IMR-90 (cell line): ENCODE results near the gene CYP27B1. TPM values are rescaled to one million over a fixed set of nuclear protein-coding genes. Genes with fewer than 3 reads are reported as not detected.

Experiments used
- ATAC-seq: fragments of 200-7000 bp; cut with Tn5 transposase; 2 replicates; pipeline ENCODE4 v1.9.1; 2020; ENCODE audit warnings: low read depth, mild to moderate bottlenecking, moderate library complexity
- BruUV-seq: library from RNA; stranded (reverse); fragments of 400-500 nt; replicated peaks from 2 replicates; lab custom pipeline; 2021; lab: Mats Ljungman, UMichigan
- CTCF ChIA-PET: fragments of 300-600 bp; formaldehyde crosslinking; extraction: SDS; loops from one replicate; lab custom pipeline; 2021; ENCODE audit warnings: antibody characterized with exemption; lab: Yijun Ruan, JAX
- POLR2A ChIA-PET: fragments of 300-600 bp; sonication (Branson Sonifier 250); formaldehyde crosslinking; loops from one replicate; lab custom pipeline; 2022; ENCODE audit warnings: antibody characterized with exemption; ENCODE audit not compliant: unreplicated experiment; lab: Charles Lee
- DNase-seq: peaks from one replicate; pipeline ENCODE4 v3.0.0; 2013
- H2AFZ ChIP-seq: replicated peaks from 2 replicates; pipeline ENCODE3; 2013; ENCODE audit warnings: low read length, mild to moderate bottlenecking; ENCODE audit not compliant: poor library complexity
- H2AK5ac ChIP-seq: 2 replicates; pipeline ENCODE4 v1.6.1; 2013; ENCODE audit warnings: low read depth, low read length, inconsistent platforms
- H2AK9ac ChIP-seq: replicated peaks from 2 replicates; pipeline ENCODE3; 2013; ENCODE audit warnings: mild to moderate bottlenecking, low read depth, low read length, moderate library complexity; ENCODE audit not compliant: poor library complexity
- H2BK120ac ChIP-seq: 2 replicates; pipeline ENCODE4 v1.6.1; 2013; ENCODE audit warnings: low read depth, low read length, inconsistent platforms
- H2BK15ac ChIP-seq: 3 replicates; pipeline ENCODE4 v1.6.1; 2013; ENCODE audit warnings: low read depth, low read length, inconsistent platforms
- H2BK20ac ChIP-seq: 2 replicates; pipeline ENCODE4 v1.6.1; 2013; ENCODE audit warnings: low read depth, mild to moderate bottlenecking, inconsistent platforms, low read length, moderate library complexity
- H2BK5ac ChIP-seq: 2 replicates; pipeline ENCODE4 v1.6.1; 2013; ENCODE audit warnings: mild to moderate bottlenecking, low read depth, low read length, inconsistent platforms; ENCODE audit not compliant: poor library complexity, severe bottlenecking
- H3K14ac ChIP-seq: replicated peaks from 2 replicates; pipeline ENCODE4 v1.6.1; 2013; ENCODE audit warnings: low read depth, low read length, inconsistent platforms
- H3K18ac ChIP-seq: 2 replicates; pipeline ENCODE4 v1.6.1; 2013; ENCODE audit warnings: low read depth, low read length, control low read depth
- H3K23ac ChIP-seq: 2 replicates; pipeline ENCODE4 v1.6.1; 2013; ENCODE audit warnings: low read depth, low read length, inconsistent platforms
- H3K27ac ChIP-seq: 2 replicates; pipeline ENCODE4 v1.5.1; 2013; ENCODE audit warnings: mild to moderate bottlenecking, control low read depth, low read length; ENCODE audit not compliant: insufficient read depth
- H3K27me3 ChIP-seq: 2 replicates; pipeline ENCODE4 v1.6.1; 2013; ENCODE audit warnings: low read length; ENCODE audit not compliant: control insufficient read depth, insufficient read depth
- H3K36me3 ChIP-seq: 2 replicates; pipeline ENCODE4 v1.6.1; 2013; ENCODE audit warnings: low read length, mixed read lengths; ENCODE audit not compliant: control insufficient read depth, insufficient read depth
- H3K4ac ChIP-seq: 2 replicates; pipeline ENCODE4 v1.6.1; 2013; ENCODE audit warnings: low read depth, low read length, inconsistent platforms
- H3K4me1 ChIP-seq: 2 replicates; pipeline ENCODE4 v1.6.1; 2013; ENCODE audit warnings: low read length, mixed read lengths; ENCODE audit not compliant: control insufficient read depth, insufficient read depth
- H3K4me2 ChIP-seq: 2 replicates; pipeline ENCODE4 v1.6.1; 2013; ENCODE audit warnings: low read depth, mild to moderate bottlenecking, control low read depth, low read length, moderate library complexity
- H3K4me3 ChIP-seq: 2 replicates; pipeline ENCODE4 v1.5.1; 2013; ENCODE audit warnings: low read depth, mild to moderate bottlenecking, control low read depth, low read length, moderate library complexity; ENCODE audit not compliant: insufficient read depth
- H3K56ac ChIP-seq: 2 replicates; pipeline ENCODE4 v1.6.1; 2013; ENCODE audit warnings: low read length, inconsistent platforms; ENCODE audit not compliant: insufficient read depth; ENCODE audit errors: extremely low read depth
- H3K79me1 ChIP-seq, 2 experiments: 2 replicates each; pipeline ENCODE4 v1.6.1; 2013; ENCODE audit warnings: low read length in 2 of 2, inconsistent platforms in 1 of 2, low read depth in 1 of 2
- H3K9ac ChIP-seq: 2 replicates; pipeline ENCODE4 v1.6.1; 2013; ENCODE audit warnings: low read depth, low read length, control low read depth
- H3K9me1 ChIP-seq: 2 replicates; pipeline ENCODE4 v1.6.1; 2013; ENCODE audit warnings: low read length, inconsistent platforms; ENCODE audit not compliant: insufficient read depth
- H3K9me3 ChIP-seq: 2 replicates; pipeline ENCODE4 v1.6.1; 2013; ENCODE audit warnings: low read length; ENCODE audit not compliant: control insufficient read depth, insufficient read depth
- H4K20me1 ChIP-seq: 2 replicates; pipeline ENCODE4 v1.6.1; 2013; ENCODE audit warnings: low read length, inconsistent platforms; ENCODE audit not compliant: insufficient read depth
- H4K5ac ChIP-seq: 2 replicates; pipeline ENCODE4 v1.6.1; 2013; ENCODE audit warnings: mild to moderate bottlenecking, low read depth, low read length, control low read depth
- H4K8ac ChIP-seq, 2 experiments: 2 replicates each; pipeline ENCODE4 v1.6.1; 2013; ENCODE audit warnings: low read depth in 2 of 2, low read length in 2 of 2, control low read depth in 1 of 2, inconsistent platforms in 1 of 2
- H4K91ac ChIP-seq: 2 replicates; pipeline ENCODE4 v1.6.1; 2013; ENCODE audit warnings: low read depth, low read length, inconsistent platforms; ENCODE audit not compliant: insufficient read depth
- BHLHE40 ChIP-seq: fragments of 150-350 bp; IDR thresholded peaks from 2 replicates; pipeline ENCODE4 v1.6.1; 2016; ENCODE audit warnings: mild to moderate bottlenecking, low read depth, low read length
- CEBPB ChIP-seq: IDR thresholded peaks from 2 replicates; pipeline ENCODE4 v1.6.1; 2012; ENCODE audit warnings: low read depth, low read length, improper control_type of control experiment
- CHD1 ChIP-seq: IDR thresholded peaks from 2 replicates; pipeline ENCODE4 v1.6.1; 2012; ENCODE audit warnings: low read depth, low read length, improper control_type of control experiment
- CTCF ChIP-seq: conservative IDR thresholded peaks from 2 replicates; pipeline ENCODE4 v1.5.1; 2012; ENCODE audit warnings: mild to moderate bottlenecking, low read depth, low read length, improper control_type of control experiment
- ELK1 ChIP-seq: fragments of 150-350 bp; IDR thresholded peaks from 2 replicates; pipeline ENCODE4 v1.6.1; 2016; ENCODE audit warnings: low read depth, mild to moderate bottlenecking, low read length, moderate library complexity, borderline replicate concordance
- FOS ChIP-seq: fragments of 150-350 bp; IDR thresholded peaks from 2 replicates; pipeline ENCODE4 v1.6.1; 2016; ENCODE audit warnings: low read depth, low read length
- MAFK ChIP-seq: IDR thresholded peaks from 2 replicates; pipeline ENCODE4 v1.6.1; 2012; ENCODE audit warnings: low read depth, low read length, improper control_type of control experiment
- MAZ ChIP-seq: IDR thresholded peaks from 2 replicates; pipeline ENCODE4 v1.6.1; 2012; ENCODE audit warnings: low read depth, mild to moderate bottlenecking, low read length, improper control_type of control experiment, moderate library complexity, borderline replicate concordance
- MXI1 ChIP-seq: IDR thresholded peaks from 2 replicates; pipeline ENCODE4 v1.6.1; 2012; ENCODE audit warnings: low read depth, mild to moderate bottlenecking, low read length, moderate library complexity, borderline replicate concordance
- NFE2L2 ChIP-seq: fragments of 150-350 bp; IDR thresholded peaks from 2 replicates; pipeline ENCODE4 v1.6.1; 2016; ENCODE audit warnings: low read depth, mild to moderate bottlenecking, low read length
- POLR2A ChIP-seq: IDR thresholded peaks from 2 replicates; pipeline ENCODE4 v1.6.1; 2012; ENCODE audit warnings: mild to moderate bottlenecking, low read depth, low read length
- RAD21 ChIP-seq: IDR thresholded peaks from 2 replicates; pipeline ENCODE4 v1.6.1; 2012; ENCODE audit warnings: low read length, improper control_type of control experiment
- RCOR1 ChIP-seq: IDR thresholded peaks from 2 replicates; pipeline ENCODE4 v1.6.1; 2012; ENCODE audit warnings: mild to moderate bottlenecking, low read length, improper control_type of control experiment; ENCODE audit not compliant: insufficient replicate concordance
- RFX5 ChIP-seq: IDR thresholded peaks from 2 replicates; pipeline ENCODE4 v1.8.0; 2012; ENCODE audit warnings: low read depth, mild to moderate bottlenecking, low read length, moderate library complexity
- SMC3 ChIP-seq: fragments of 150-350 bp; IDR thresholded peaks from 2 replicates; pipeline ENCODE4 v1.6.1; 2016; ENCODE audit warnings: low read depth, mild to moderate bottlenecking, antibody characterized with exemption, low read length, moderate library complexity
- WGBS, 2 experiments: methylation state at CpG; one replicate each; pipeline versions ENCODE4 v1.1.5 to v1.1.7; 2013; ENCODE audit warnings: missing lambda C conversion rate in 2 of 2; ENCODE audit not compliant: insufficient read length in 1 of 2; ENCODE audit errors: extremely low coverage in 2 of 2; 5-methylcytosine and 5-hydroxymethylcytosine counted together
- dilution Hi-C: fragments of 300-500 bp; cut with HindIII; formaldehyde crosslinking; loops from one replicate; pipeline ENCODE4 v1.14.3; 2018; ENCODE audit warnings: low sequenced_read_pairs; ENCODE audit not compliant: unreplicated experiment
- in situ Hi-C: fragments of 300-500 bp; cut with MboI; formaldehyde crosslinking; loops from 3 replicates; pipeline ENCODE4 v1.14.3; 2019; ENCODE audit warnings: low sequenced_read_pairs, inconsistent platforms, mixed read lengths
- intact Hi-C: fragments of 100-400 bp; cut with micrococcal nuclease; formaldehyde crosslinking; loops from 2 replicates; pipeline ENCODE4 v1.10.0; 2022
- polyA plus RNA-seq, 3 experiments: library from polyadenylated mRNA; depleted of rRNA; stranded (reverse); fragments of >200 nt; gene quantifications; 2 replicates each; pipeline ENCODE4 v1.2.3, GENCODE V29; 2012; ENCODE audit warnings: low replicate concordance in 1 of 3
- total RNA-seq: library from RNA; depleted of rRNA; stranded (reverse); fragments of >200 nt; gene quantifications from 2 replicates; pipeline ENCODE4 v1.2.3, GENCODE V29; 2012
- TF ChIP-seq, protein P1 (sequence below): fragments of 150-350 bp; IDR thresholded peaks from 2 replicates; pipeline ENCODE4 v1.6.1; 2017; ENCODE audit warnings: mild to moderate bottlenecking, antibody characterized with exemption, low read length, low read depth

The CYP27B1 gene
- total and polyA plus RNA-seq, 2 of the 4 experiments (the other 2 are of a cell fraction) = 0.36 to 1.3 TPM

DNA sequence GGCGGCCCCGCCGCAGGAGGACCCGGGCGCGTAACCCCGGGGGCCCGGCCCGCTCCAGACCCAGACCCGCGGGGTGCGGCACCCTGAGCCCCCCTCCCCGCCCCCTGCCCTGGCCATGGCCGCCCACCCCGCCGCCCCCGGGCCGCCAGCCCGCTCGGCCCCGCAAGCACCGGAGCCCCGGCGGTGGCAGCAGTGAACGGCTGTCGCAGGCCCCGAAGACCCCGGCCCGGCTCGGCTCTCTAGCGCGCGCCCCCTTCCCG lies 11.8 kb downstream of the CYP27B1 start:
- Histone ChIP-seq H3K4me2 (no peak overlapping the region), H2BK5ac (no peak overlapping the region), H4K20me1 (peaks cover 7% of the 10 kb centered on the region; the same call in 1 of the 2 replicates), H2BK15ac (no peak overlapping the region), H3K79me1 (peaks cover 15 to 24% of the 10 kb centered on the region in 2 experiments; a peak in 3 of 4 replicates), H3K27ac (no peak overlapping the region), H3K9me3 (no peaks in the 10 kb centered on the region), H3K9me1 (peaks cover 15% of the 10 kb centered on the region), H4K8ac (no peak overlapping the region), H2AFZ (peak overlapping the region; percentile 85), H2BK20ac (no peak overlapping the region), H2AK5ac (no peak overlapping the region), H3K36me3 (peaks cover 19% of the 10 kb centered on the region), H3K4ac (no peak overlapping the region), H3K14ac (no peak overlapping the region), H4K5ac (no peak overlapping the region), H2BK120ac (no peak overlapping the region), H2AK9ac (no peak overlapping the region), H3K27me3 (peaks cover 10% of the 10 kb centered on the region), H3K9ac (peak overlapping the region; percentile 42), H3K18ac (no peak overlapping the region), H3K56ac (no peak overlapping the region), H3K4me1 (peaks cover 7% of the 10 kb centered on the region), H3K4me3 (peak overlapping the region; percentile 59), H3K23ac (no peak overlapping the region), H4K91ac (no peak overlapping the region)
- DNase-seq (no peak), ATAC-seq (no peak)
- ChIA-PET POLR2A (no interaction called here), CTCF (no interaction called here)
- no peak for TF ChIP-seq MXI1
- no peak for TF ChIP-seq CHD1
- no peak for TF ChIP-seq MAFK
- TF ChIP-seq CEBPB = no peak
- TF ChIP-seq NFE2L2 = no peak
- no peak for TF ChIP-seq RAD21
- no peak for TF ChIP-seq BHLHE40
- TF ChIP-seq RFX5 = no peak
- no peak for TF ChIP-seq RCOR1
- no peak for TF ChIP-seq POLR2A
- TF ChIP-seq, protein P1, sequence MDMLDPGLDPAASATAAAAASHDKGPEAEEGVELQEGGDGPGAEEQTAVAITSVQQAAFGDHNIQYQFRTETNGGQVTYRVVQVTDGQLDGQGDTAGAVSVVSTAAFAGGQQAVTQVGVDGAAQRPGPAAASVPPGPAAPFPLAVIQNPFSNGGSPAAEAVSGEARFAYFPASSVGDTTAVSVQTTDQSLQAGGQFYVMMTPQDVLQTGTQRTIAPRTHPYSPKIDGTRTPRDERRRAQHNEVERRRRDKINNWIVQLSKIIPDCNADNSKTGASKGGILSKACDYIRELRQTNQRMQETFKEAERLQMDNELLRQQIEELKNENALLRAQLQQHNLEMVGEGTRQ = no peak
- TF ChIP-seq SMC3 = no peak
- TF ChIP-seq ELK1 = no peak
- TF ChIP-seq FOS = no peak
- no peak for TF ChIP-seq MAZ
- TF ChIP-seq CTCF = no peak
- dilution Hi-C loops (no loop called here), intact Hi-C loops (no loop called here), in situ Hi-C loops (no loop called here)
- no CpG with 5 or more reads among the region's 34 CpGs for WGBS, 2 experiments
- BruUV-seq = no TSS peak
